ENCODE data around the gene CCDC197.

The CCDC197 gene

DNA sequence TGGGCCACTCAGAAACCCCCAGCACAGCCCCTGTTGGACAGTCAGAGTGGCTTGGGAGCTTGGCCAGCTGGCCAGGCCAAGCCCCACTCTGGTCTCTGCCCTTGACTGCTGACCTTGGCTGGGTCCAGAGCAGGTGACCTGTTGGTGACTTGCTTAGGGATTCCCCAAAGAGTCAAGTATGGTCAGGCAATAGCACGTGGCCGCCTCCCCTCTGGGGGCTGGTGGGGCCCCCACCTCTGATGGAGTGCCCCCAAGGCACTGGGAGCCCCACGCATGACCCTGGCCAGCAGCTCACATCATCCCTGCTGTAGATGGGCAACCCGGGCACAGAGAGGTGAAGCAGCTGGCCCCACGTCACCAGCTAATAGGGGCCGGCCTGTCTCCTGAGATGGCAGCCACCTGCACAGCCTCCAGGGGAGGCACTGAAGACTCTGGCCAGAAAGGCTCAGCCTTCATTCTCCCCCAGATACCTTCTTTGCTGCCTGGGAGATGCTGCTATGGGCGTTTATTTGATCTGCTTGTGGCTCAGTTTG, 1.8 kb downstream of the CCDC197 start:
- DNase-seq (ENCODE audit: low read depth, low spot score): no peak

DNA sequence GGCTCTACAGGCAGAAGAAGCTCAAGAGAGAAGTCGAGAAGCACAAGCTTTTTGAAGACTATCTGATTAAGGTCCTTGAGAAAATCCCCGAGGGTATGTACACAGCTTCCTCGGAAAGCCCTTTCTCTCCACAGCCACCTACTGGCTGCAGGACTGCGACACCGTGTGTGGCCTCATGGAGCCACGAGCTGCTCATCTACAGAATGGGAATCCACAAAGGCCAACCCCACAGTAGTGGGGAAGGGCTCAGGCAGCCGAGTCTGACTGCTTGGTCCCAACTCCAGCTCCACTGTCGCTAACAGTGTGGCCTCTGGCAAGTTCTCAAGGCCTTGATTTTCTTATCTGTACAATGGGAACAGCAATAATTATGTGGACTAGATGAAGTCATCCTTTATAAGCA, 2.5 kb downstream of the CCDC197 start:
- no peak for DNase-seq (ENCODE audit: low read depth, low spot score)

DNA sequence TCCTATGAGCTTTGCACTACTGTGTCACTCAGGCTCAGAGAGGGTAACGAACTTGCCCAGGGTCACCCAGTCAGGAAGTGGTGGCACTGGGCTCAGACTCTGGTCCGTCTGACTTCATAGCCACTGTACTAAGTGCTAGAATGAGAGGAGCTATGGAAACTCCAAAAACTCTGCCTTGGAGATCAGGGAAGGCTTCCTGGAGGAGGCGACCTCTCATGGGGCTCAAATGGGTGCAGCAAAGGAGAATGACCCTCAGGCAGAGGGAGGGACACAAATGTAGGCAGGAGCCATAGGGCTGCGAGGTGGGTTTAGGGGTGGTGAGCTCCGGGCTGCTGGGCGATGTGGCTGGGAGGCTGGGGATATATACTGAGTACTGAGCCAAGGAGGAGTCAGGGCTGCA, 3.2 kb downstream of the CCDC197 start:
- DNase-seq (ENCODE audit: low read depth, low spot score): no peak

DNA sequence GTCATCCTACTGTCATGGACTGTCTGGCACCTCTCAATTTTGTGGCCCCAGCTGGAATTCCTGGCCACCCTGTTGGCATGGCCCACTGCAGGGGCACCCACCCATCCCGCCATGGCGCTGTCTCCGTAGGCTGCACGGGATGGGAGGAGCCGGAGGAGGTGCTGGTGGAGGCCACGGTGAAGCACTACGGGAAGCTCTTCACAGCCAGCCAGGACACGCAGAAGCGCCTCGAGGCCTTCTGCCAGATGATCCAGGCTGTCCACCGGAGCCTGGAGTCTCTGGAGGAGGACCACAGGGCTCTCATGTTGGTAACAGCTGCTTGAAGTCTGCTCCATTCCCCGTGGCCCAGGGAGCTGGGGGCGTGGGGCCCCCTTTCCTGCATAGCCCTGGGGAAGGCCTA, 3.9 kb downstream of the CCDC197 start:
- DNase-seq (ENCODE audit: low read depth, low spot score): no peak

DNA sequence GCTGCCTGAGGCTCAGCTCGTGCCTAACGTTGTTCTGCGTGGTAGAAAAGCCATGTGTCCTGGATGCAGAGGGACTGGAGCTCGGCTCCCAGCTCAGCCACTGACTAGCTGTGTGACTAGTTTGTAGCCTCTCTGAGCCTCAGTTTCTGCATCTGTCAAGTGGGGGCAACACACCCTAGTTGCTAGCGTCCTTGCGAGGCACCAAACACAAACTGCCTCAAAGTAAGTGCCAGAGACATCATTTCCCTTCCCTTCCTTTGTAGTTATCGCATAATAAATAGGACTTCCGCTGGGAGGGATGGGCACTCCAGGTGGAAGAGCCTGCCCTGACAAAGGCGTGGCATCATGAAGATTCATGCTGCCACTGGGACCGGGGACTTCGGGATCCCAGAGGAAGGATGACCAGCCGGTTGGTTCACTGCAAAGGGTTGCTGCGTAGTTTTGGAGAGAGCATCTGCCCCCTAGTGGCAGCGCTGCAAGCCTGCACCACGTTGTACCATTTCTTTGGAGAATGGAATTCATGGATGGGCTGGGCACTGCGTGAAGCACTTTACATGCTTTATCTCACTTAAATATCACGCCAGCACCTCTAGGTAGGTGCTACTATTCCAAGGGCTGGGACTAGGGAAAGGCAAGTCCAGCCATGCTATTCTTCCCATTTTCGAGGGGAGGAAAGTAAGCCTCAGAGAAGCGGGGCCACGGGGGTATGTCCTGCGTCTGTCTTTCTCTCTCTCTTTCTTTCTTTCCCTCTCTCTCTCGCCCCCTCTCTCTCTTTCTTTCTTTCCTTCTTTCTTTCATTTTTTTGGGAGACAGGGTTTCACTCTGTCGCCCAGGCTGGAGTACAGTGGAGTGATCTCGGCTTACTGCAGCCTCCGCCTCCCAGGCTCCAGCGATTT, 4.6 kb downstream of the CCDC197 start:
- DNase-seq (ENCODE audit: low read depth, low spot score): peak; percentile 42

DNA sequence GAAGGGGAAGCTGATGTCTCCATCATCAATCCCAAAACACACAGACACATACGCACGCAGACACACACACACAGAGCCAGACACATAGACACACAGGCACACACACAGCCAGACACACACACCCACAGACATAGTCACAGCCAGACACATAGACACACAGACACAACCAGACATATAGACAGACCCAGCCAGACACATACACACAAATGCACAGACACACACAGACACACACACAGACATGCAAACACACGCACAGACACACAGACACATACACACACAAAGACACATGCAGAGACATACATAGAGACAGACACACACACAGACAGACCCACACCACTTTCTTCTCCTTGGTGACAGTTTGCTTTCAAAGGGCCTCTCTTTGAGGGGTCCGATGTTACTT, 6.3 kb downstream of the CCDC197 start:
- DNase-seq (ENCODE audit: low read depth, low spot score): no peak

DNA sequence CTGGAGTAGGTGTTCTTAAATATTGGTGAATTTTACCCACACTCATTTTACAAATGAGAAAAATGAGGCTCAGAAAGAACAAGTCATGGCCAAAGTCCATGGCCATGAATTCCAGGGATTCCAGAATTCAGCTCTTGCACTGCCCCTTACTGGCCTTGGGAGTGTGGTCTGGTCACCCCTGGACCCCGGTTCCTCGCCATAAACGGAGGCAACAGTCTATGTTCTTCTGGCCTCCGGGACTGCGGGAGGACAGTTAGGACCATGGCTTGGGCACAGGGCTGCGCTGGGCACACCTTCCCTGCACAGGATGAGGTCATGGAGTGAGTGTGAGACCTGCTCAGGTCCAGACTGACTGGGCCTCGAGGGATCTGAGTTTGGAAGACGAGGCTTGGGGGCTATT, 6.9 kb downstream of the CCDC197 start:
- DNase-seq (ENCODE audit: low read depth, low spot score): no peak

DNA sequence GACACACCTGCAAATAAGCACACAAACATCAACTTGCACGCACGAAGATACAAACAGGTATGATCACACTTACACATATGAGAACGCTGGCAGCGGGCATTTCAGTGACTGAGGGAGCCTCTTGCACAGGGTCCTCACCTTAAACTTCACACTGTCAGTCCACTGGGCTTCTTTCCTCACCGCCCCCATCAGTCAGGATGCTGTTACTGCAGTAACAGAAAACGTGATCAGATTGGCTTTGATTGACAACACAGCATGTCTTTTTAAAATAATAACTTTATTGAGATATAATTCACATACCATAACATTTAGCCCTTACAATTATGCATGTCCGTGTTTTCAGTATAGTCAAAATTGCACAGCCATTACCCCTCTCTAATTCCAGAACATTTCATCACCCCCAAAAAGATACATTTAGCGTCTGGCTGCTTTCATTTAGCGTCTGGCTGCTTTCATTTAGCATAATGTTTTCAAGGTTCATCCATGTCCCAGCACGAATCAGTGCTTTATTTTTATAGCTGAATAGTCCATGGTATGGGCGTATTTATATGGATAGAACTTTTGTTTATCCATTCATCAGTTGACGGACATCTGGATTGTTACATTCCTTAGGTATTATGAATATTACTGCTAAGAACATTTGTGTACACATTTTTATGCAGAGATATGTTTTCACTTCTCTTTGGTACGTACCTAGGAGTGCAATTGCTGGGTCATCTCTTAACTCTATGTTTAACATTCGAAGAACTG, 8.4 kb downstream of the CCDC197 start:
- no peak for DNase-seq (ENCODE audit: low read depth, low spot score)

DNA sequence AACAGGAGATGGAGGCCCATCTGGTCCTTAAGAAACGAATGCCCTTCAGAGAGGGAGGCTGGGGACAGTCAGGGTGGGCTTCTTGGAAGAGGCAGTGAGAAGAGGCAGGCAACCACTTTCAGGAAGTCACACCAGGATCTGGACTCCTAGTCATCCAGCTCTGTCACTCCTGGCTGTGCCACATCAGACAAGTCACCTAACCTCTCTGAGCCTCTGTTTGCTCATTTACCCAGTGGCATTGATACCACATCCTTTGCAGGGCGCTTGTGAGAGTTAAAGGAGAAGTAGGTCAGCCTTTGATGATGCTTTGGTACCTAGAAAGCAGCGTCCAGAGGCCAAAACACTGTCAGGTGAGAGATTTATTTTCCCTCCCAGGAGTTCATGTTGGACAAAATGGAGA, 11.1 kb downstream of the CCDC197 start:
- no peak for DNase-seq (ENCODE audit: low read depth, low spot score)

DNA sequence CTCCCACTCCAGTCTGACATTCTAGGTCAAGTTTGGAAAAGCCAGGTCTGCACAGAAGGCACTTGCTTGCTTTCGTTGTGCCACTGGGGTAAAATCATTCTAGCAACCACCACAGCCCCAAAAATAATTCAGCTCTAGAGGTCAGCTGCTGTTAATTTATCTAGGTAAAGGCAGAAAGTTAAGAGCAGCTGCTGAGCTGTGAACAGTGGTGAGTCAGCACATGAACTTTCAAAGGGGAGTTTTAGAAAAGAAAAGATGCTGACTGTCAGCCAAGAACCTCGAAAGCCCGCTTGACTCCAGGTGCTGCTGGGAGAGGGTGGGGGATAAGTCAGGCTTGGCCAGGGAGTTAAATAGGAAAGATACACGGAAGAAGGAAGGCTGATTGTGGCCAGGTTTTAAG, 12.7 kb downstream of the CCDC197 start:
- DNase-seq (ENCODE audit: low read depth, low spot score): no peak

DNA sequence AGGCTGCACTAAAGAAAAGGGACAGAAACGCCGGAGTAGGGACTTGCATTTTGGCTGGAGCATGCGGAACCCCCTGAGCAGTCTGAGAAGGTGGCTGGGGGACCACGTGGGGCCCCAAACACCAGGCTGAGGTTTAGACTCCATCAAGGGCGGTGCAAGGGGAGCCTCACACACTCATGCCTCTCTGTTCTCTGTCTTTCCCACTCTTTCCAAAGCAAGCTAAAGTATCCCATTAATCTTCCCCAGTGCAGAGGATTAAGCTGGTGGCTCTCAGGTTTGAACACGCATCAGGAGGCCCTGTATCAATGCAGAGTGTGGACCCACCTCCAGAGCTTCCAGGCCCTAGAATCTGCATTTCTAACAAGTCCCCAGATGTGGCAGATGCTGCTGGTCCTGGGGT, 13.5 kb downstream of the CCDC197 start:
- no peak for DNase-seq (ENCODE audit: low read depth, low spot score)

DNA sequence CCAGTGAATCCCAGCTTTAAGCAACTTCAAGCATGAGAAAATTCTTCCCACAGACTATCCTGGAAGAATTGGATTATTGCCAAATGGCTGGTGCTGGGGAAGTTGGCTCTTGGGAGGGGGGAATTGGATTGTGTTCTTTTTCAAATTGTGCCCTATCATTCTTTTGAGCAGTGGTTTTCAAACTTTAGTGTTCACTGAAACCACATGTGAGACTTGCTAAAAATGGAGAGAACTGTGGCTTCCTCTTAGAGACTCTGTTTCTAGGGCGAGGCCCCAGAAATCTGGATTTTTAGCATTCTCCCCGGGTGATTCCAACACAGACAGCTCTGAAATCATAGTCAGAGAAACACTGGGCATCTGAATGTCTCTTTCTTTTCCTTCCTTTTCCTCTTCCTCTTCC, 14.7 kb downstream of the CCDC197 start:
- no peak for DNase-seq (ENCODE audit: low read depth, low spot score)

DNA sequence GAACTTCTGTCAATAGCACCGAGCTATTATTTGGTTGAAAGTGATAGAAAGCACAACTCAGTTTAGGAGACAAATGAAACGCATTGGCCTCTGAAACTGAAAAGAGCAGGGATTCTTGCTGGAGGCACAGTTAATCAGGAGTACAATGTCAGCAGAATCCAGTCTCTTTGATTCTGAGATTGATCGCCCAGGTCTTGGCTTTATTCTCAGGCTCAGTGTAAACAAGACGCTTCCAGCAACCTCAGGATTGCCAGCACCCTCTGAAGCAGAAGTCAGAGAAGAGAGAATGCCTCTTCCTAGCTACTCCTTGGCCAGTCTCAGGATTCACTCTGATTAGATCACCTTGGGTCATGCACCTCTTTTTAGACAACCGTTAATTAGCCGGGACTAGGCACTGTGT, 17.3 kb downstream of the CCDC197 start:
- no peak for DNase-seq (ENCODE audit: low read depth, low spot score)

DNA sequence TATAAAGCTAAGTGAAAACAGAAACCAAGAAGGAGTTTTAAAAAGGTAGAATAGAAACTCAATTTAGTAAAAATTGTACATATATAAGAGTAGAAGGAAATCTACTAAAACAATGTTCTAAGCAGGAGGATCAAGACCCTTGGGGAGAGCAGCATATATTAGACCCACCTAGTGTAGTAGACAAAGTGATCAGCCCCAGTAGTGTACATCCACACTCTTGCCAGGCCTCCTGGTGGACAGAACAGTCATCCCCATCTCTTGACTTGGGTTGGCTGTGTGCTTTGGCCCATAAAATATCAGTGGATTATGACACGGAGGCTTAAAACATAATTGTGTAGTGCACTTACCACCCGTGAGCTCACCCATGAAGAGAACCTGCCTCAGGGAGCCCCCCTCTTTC, 18.1 kb downstream of the CCDC197 start:
- DNase-seq (ENCODE audit: low read depth, low spot score): no peak

DNA sequence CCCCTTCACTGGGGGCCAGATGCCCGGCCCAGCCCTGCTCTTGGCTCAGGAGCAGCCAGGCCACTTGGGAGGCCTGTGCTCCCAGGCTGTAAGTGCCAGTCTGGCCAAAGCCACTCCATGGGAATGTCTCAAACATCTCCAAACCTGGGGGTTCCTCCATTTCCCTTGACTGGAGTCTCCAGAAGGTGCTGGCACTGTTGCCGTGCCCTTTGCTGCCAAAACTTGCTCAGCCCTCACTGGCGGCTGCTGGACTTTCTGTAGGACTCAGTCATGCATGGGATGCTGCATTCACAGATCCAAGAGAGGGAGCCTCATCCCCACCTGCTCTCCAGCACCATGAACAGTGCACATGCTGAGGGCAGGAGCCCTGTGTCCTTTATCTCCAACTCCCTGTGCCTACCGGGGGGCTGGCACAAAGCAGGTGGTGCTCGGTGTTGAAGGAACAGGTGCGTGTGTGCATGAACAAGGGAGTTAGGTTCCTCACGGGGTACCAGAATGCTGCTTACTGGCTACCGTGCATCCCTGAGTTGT, 19.4 kb downstream of the CCDC197 start:
- DNase-seq (ENCODE audit: low read depth, low spot score): no peak

DNA sequence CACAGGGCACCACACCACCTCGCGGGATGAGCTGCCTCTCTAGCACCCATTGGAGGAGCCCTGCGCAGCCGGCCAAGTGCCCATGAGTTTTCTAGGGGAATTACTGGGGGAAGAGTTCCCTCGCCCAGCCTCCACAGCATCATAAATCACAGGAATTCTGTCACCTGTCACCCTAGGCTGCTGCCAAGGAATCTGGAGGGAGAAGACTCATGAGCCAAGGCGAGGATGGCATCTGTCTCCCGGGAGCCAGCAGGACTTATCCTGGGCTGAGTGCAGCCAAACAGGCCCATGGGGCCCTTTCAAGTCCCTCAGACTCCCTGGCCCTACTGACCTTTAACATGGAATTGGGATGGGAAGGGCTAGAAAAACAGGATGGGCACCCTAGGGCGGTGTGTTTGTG, 21.2 kb downstream of the CCDC197 start:
- DNase-seq (ENCODE audit: low read depth, low spot score): no peak

DNA sequence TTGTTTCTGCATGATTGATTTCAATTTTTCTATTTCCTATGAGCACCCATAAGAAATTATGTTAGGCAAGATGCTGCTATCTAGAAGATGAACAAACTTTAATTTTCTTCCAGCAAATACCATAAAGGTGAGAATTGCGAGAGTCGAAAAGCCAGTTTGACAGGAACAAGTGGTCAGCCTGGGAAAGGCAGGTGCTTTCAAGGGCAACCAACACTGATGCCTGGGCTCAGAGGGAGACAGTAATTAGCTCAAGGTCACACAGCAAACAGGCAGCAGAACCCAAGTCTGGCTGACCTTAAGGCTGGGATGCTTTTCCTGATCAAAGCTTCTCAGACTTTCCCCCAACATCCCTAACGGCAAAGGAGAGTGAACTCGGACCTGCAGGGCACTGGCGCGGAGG, 22.2 kb downstream of the CCDC197 start:
- no peak for DNase-seq (ENCODE audit: low read depth, low spot score)

DNA sequence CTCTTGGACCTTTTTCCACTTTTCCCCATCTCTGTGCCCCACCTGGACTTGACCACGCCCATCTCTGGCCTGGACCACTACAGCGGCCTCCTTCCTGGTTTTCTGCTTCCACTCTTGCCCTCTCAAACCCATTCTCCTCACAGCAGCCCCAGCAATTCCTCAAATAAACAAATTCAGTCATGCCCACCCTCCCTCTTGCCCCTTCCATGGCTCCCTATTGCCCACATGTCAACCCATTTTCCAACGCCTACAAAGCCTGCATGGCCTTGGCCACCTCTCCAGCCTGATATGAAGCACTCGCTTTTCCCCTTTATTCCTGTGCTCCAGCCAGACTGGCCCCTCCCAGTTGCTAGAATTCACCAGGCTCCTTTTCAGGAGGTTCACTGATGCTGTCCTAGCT, 23.2 kb downstream of the CCDC197 start:
- no peak for DNase-seq (ENCODE audit: low read depth, low spot score)

DNA sequence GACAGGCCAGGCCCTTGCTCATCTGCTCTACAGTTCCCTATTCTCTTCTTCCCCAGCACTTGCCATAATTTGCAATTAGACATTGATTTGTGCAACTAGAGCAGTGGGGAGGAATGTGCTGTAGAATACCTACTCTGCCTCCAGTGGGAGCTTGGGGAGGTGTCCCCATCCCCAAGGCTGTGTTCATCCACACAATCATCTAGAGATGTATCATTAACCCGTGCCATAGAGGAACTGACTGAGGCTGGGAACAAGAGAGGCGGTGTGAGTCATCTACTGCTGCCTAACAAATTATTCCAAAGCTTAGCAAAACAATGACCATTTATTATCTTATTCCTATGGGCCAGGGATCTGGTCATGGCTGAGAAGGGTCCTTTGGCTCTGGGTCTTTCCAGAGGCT, 23.9 kb downstream of the CCDC197 start:
- no peak for DNase-seq (ENCODE audit: low read depth, low spot score)

DNA sequence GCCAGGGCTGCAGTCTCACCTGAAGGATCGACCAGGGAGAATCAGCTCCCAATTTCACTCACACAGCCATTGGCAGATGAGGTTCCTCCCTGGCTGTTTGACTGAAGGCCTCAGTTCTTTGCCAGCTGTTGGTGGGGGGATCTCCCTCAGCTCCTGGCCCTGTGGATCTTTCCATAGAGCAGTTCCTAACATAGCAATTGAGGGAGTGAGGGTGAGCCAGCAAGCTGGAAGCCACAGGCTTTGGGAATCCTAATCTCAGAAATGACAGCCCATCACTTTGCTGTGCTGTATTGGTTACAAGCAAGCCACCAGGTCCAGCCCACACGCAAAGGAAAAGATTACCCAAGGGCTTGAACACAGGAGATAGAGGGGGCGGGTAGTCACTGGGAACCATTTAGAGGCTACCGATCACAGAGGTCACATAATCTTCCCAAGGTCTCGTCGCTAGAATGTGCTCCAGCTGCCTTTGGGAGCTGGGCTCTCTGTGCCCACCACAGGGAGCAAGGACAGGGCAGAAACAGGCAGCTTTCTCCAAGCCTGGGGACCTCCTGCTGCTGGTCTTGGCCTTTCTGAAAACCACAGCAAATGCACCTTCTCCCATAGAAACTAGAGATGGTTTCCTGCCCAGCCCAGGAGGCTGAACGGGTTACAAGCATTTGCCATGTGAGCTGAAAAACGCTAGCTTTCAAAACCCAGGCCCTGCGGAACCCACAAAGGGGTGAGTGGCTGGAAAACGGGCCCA, 24.5 kb downstream of the CCDC197 start:
- DNase-seq (ENCODE audit: low read depth, low spot score): no peak

DNA sequence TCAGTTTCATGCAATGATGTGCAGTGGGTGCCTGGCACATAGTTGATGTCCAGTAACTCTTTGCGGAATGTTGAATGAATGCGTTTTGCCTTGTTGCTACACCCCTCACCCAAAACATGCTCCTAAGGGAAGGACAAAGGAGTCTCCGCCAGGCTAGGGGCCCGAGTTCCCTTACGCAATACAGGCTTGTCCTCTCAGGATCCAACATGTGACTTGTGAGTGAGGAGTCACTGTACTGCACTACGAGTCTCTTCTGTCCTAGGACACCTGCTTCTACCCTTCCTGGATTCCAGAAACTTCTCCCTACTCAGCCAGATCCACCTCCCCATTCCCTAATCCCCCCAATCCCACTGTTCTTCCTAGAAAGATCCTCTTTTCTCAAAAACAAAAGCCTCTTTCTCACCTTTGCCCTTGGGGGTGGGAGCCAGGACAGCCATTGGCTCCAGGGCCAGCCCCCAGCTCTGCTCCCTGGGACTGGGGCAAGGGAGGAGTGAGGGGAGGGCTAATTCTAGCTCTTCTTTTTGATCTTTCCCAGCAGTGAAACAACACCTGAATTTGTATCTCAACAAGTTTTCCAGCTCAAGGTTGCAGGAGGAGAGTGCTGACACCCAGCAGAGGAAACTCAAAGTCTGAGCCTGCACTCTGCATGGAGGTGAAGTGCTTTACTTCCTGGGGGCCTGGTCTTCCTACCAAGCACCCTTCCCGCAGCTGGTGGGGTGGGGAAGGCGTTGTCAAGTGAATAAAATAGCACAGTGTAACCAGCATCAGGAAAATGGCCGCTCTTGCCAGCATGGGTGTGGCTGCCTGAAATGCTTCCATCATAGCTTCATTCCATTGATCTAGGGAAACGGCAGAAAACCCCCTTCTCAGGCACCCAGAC, 25.7 kb downstream of the CCDC197 start:
- DNase-seq (ENCODE audit: low read depth, low spot score): no peak

Data from iPS DF 19.7 (cell line).